NCI-H146 treated with DMSO at 0.1 percent for 48 hours (cell line): ENCODE measurements around the gene FAM9C.

Source experiments
- DNase-seq: peaks from one replicate; lab custom pipeline; 2025; ENCODE audit not compliant: unreplicated experiment; lab: John Stamatoyannopoulos, UW

Gene FAM9C

DNA sequence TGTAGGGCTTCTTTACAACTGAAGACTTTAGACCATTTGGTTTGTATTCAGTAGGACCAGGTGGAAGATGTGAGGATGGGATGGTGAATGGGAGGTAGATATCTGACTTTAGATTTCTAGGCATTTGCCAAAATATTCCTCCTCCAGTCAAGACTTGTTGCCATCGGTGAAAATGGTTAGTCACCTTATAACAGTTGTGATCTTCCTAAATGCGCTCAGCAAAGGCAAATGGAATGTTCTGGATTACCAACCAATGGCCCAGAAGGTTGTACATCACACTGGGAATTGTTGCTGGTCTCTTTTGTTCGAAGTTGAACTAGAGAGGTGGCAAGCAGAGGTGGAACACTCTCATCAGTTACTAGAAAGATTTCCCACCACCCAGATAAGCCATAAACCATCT, 35.6 kb downstream of the FAM9C start:
- no peak for DNase-seq

DNA sequence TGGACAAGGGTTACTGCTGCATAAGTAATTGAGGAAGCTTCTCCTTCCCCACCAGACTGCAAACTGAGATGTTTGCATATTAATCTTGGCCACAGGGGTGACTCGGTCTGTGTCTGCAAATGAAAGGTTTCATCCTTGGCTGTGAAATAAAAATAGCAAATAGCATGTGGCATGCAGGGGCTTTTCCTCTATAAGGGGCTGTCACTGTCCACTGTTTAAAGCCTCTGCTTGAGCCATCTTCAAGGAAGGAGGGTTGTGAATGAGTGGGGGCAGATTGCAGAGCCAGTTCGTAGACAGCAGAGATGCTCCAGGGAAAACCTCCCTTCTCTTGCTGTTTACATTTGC, 36.3 kb downstream of the FAM9C start:
- no peak for DNase-seq

DNA sequence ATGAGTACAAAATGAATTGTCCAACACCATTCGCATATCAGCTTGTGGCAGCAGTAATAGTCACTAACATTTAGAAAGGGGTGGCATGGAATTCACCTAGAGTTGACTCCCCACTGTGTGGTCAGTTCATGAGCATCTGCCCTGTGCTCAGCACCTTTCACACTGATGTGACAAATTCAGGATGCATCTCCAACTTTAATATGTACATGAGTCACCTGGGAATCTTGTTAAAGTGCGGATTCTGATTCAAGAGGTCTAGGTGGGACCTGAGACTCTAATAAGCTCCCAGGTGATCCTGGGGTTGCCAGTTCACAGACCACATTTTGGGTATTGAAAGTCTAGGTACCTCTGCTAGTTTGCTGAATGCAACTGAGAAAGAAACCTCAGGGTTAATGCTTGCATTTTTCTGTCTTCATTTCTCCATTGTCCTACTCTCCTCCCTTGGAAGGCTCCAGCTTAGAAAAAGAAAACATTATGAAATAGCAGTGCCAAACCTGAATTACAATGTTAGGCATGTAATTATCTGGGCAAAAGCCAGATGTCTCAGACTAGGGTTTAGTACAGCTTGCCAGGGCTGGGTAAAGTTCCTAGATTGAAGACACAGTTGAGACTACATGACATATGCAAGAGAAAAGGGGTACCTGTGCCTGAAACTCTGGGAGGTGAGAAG, 36.8 kb downstream of the FAM9C start:
- DNase-seq, result no peak

DNA sequence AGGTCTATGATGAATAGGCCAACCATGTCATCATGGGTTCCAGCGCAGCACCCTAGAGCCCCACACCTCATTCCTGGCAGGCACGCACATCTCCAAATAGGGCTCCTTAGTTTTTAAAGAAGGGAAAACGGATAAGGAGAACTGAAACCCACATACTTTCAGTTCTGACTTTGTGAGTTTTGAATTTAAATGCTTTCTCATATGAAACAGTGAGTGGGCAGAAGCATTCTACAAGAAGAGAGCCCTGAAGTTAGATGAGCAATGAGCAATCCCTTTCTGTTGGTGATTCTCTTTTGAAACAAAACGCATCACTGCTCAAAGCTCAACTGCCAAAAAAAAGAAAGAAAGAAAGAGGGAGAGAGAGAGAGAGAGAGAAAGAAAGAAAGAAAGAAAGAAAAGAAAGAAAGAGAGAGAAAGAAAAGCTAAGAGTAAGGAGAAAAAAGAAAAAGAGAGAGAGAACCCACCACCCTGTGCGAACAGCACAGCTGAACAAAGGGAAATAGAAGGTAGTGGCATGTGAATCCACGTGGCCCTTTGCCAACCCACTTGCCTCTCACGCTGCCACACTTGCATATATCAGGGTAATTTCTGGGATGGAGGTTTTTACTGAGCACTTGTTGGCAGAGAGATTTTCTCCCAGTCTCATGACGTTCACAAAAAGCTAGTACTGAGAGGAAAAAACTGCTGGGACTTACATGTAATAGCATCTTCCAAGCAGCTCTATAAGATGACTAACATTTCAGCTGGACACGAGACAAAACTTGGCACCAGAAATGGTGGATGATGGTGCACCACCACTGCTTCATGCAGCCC, 38.6 kb downstream of the FAM9C start:
- no peak for DNase-seq

DNA sequence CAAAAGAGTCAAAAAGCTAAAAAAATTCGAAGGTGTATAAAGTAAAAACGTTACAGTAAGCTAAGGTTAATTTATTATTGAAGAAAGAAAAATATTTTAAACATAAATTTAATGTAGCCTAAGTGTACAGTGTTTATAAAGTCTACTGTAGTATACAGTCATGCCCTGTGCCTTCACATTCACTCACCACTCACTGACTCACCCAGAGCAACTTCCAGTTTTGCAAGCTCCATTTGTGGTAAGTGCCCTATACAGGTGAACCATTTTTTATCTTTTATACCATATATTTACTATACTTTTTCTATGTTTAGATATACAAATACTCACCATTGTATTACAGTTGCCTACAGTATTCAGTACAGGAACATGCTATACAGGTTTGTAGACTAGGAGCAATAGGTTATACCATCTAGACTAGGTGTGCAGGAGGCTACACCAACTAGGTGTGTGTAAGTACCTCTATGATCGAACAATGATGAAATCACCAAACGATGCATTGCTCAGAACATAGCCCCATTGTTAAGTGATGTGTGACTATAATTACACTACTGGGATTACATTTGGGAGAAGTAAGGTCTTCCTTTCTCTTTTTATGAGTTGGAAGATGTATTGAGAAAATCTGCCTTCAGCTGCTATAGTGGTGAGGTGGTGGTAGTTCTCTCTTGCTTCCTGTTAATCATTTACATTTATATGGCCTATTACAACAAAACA, 42.3 kb downstream of the FAM9C start:
- no peak for DNase-seq

DNA sequence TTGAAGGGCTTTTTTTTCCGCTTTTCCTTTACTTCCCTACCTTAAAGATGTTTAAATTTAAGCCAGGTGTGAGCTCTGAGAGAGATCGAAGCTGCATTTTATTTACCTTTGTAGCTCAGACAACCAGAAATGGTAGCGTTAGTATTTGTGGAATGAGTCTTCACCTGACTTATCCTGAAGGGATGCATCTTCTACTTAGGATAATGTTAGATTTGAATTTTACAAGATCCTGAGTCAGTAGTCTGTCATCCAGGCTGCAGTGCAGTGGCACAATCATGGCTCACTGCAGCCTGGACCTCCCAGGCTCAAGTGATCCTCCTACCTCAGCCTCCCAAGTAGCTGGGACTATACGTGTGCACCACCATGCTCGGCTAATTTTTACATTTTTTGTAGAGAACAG, 43.3 kb downstream of the FAM9C start:
- DNase-seq, result no peak

DNA sequence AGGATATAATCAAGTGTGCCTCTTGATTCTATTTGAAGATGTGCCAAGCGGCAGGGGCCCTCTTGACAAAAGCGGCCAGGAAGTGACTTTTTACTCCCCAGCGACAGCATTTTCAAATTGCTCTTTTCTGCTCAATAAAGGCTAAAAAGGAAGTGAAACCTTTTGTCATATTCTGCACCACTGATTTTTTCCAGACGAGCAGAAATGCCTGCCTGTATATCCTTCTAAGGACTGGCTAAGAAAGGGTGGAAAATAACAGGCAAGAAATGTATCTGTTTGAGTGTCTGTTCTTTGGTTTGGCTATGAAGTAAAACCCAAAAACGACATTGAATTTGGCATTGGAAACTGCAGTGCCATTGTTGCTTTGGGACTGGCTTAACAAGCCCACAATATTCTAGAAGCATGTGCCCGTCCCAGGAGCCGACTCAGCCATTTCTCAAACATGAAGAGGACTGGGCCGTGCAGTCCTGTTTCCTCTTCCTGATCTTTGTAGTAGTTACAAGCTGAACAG, 44.1 kb downstream of the FAM9C start:
- no peak for DNase-seq

DNA sequence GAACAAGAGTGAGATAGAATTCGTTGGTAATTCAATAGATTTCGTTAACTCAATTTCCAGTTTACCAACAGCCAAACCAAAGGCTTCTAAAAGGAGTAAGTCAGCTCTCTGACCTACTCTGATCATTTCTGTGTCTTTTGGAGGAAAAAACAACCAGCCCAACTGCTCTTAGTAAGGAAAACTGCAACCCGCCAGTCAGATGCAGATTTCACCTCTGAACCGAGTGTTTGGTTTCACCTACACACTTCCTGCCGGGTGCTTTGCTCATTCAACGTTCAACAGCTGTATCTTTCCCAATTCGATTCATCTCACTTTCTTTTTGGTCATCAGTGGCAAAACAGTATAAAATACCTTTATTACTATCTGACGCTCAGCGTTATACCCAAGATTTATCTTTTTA, 45.0 kb downstream of the FAM9C start:
- DNase-seq, result no peak

DNA sequence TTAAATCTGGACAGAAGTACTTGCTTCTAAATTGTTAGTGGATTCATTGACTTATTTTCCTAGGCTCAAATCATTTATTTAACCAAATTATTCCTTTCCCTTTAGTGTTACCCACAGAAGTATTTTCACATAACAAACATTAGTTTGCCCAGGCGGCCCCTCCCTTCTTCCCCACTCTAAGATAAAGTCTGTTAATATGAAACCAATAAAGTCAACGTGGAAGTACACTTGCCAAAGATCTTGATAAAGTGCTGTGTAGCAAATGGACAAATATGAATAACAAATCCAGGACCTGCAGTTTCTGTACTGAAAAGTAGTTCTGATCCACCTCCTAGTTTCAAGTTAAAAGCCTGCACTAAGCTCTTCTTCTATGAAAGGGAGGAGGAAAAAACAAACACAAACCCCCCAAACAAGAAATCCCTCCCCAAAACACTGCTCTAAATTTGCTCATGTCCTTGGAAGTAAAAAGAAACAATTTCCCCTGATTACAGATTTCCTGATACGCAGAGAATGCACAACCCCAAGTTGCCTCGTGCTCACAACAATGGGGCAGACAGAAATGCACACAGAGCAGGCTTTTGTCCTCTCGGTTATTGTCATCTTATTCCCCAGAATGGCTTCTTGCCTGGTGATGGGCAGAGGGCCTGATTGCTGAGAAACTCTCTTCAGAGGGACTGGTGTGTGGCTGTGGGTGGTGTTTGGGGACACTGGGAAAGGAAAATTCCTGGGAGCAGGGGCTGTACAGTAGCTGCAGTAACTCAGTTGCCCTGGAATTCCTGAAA, 46.3 kb downstream of the FAM9C start:
- no peak for DNase-seq

DNA sequence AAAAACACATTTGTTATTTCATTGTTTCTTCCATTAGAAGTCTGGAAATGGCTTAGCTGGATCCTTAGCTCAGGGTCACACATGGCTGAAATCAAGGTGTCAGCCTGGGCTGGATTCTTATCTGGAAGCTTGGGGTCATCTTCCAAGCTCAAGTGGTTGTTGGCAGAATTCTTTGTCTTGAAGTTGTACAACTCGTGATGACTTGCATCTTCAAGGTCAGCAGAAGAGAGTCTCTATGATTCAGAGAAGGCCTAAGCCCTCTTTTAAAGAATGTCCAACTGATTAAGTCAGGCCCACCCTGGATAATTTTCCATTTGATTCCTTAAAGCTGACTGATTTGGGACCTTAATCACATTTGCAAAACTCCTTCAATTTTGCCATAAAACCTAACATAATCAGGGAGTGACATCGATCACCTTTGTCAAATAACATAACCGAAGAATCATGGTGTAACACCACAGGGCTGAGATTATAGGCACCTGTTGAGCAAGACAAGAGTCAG, 47.4 kb downstream of the FAM9C start:
- no peak for DNase-seq

DNA sequence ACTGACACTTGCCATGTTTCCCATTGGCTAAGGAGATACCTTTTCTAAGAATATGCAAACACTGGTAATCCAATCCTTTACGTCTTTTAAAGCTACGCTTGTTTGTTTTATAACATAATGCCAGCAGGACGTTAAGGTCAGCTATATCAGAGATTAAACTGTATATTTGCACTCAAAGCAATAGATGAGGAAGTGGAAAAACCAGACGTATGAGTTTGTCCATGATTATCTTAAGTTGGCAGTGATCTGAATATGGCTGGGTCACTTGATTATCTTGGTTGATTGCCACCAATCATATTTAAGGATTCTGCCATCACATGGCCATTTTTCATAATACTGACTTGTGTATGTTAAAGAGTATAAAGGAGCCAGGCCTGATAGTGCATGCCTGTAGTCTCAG, 50.1 kb downstream of the FAM9C start:
- DNase-seq, result no peak

DNA sequence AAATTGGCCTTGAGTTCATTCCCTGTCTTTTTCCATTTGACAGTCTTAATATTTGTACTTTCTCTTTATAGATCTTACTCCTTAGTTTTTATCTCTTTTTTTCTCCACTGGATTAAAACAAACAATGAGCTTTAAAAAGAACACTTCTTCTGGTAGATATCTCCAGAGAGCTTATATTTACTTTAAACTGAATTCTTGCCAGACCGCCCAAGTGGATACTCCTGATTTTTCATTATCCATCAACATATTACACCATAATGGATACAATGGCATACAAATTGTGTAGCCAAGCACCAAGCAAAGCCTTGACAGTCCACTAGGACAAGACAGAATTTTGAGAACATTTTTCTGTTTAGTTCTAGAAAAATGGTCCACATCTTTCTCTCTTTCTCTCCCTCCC, 50.6 kb downstream of the FAM9C start:
- no peak for DNase-seq

DNA sequence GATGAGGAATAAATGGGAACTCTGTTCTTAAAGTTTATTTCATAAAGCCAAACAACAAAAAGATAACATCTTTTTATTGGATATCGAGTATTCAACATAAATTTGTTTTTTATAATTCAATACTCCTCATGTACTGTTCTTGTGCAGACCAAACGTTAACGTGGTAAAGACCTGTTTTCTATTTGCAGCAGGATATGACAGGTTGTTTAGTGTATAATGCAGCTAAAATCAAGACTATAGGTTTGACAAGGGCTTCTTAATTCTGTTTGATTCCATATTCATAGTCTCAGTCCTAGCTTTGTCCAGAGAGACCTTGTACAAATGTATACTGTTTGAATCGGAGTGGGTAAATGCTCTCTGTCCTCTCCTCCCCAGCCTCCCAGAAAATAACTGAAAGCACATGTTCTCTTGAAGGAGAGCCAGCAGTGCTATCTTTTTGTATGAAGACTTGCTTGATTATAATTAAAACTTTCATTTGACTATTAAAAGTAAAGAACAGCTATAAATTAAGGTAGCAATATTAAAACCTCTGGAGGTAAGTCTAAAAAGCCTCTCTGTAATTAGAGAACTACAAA, 51.8 kb downstream of the FAM9C start:
- no peak for DNase-seq

DNA sequence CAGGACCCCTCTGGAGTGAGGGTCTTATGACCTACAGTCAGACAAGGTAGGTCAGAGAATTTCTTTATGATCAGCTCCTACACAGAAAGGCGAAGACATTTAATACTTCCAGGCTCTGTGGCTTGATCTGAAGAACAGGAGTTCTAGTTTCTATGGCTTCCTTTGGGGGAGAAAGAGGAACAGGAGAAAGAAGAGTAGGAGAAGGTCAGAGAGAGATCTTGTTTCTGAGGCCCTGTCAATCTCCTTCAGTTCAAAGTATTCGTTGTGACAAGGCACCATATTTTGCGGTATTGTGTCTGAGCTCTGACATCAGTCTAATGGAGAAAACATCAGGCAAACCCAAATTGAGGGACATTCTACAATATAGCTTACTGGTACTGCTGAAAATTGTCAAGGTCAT, 52.8 kb downstream of the FAM9C start:
- no peak for DNase-seq

DNA sequence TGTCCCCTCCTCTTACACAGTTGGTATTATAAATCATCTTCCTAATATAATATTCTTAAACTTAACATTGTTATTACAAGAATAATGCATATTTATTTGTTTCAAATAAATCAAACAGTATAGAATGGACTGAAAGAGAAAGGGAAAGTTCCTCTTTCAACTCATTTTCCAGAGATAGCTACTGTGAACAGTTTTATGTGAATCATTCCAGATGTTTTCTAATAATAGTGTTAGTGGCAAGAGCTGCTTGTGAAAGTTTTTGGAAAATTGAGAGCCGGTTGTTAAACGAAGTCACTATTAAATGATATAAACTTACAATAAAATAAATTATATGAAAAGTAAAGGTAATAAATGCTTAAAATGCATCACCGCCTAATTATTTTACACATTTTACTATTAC, 55.0 kb downstream of the FAM9C start:
- DNase-seq, result no peak

DNA sequence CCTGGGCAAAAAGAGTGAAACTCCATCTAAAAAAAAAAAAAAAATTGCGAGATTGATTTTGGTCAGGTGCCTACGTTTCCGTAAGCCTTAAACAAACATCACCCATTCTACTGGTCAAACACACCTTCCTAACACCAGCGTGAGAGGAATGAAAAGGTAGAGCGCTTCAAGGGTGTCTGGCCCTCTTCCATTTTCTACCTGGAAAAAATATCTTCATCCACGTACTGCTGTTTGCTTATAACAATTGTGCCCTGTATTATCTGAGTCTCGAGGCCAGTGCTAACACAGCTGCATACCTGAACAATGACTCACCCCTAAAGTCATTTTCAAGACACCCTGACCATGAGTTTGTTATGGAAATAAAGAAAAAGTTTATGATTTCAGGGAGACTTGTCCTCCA, 55.6 kb downstream of the FAM9C start:
- DNase-seq, result peak; percentile 91

DNA sequence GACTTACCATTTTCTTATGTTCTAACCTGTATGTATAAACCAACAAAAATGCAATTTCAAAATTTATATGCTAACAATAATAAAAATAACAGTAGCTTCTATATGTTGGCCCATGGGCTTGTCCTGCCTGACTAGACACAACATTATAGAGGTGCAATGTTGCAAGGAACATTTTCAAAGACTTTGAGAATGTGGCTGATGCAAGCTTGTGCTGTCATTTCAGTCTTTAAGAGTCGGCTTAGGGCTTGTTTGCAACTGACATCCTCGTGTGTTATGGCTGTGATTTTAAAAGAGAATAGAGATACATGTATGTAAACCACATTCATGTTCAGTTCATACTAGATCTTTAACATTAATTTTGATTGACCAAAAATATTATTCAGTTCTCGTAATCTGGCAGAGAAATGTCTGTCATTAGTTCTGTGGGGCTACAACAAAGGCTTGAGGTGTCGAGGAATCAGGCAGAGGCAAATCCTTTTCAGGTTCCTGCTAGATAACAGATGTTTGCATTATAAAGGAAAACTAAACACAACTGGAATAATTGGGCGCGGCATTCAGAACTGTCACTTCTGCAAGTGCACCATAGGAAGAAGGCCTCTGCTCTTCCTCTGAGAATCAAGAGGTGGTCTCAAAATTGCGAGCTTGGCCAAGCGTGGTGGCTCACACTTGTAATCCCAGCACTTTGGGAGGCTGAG, 56.4 kb downstream of the FAM9C start:
- peak; percentile 16 for DNase-seq

DNA sequence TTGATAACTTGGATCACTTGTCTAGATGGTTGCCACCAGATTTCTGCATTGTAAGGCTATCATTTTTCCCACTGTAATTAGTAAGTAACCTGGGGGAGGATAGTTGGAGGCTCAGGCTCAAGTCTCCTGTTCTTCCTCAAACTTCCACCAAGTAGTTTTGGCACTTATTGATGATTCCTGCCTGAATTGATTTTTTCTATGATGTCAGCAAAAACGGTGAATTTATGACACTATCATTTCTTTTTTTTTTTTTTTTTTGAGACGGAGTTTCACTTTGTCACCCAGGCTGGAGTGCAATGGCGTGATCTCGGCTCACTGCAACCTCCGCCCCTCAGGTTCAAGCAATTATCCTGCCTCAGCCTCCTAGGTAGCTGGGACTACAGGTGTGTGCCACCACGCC, 57.1 kb downstream of the FAM9C start:
- no peak for DNase-seq

DNA sequence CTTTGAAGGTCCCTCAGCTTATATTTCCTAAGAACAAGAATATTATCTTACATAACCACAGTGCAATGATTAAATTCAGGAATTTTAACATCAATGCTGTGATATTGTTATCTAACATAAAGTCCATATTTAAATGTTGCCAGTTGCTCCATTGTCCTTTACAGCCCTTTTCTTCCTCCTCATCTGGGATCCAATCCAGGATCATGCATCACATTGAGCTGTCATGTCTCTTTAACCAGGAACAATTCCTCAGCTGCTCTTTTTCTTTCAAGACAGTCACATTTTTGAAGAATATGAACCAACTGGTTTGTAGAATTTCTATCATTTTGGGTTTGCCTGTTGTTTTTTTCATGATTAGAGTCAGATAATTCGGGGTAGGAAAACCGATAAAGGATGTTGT, 57.5 kb downstream of the FAM9C start:
- no peak for DNase-seq

DNA sequence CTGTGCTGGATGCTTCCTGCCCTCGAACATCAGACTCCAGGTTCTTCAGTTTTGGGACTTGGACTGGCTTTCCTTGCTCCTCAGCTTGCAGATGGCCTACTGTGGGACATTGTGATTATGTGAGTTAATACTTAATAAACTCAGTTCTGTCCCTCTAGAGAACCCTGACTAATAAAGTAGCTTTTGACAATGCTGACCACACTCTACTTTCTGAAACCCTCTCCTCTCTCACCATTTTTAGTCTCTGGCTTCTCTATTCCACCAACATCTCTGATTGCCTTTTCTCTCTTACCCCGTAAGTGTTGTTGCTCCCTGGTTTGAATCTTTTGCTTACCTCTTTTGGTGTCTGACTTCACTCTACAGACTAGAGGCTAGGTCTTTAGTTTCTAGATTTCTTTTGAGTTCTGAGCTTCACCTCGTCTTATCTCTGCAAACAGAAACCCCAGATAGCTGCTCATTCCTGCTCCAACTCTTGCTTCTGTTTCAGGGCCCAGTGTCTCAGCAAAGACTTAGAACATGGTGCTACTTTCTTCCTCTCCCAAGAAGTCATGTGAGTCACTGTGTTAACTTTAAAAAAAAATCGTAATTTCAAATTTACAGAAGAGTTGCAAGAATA, 58.1 kb downstream of the FAM9C start:
- no peak for DNase-seq
